Gastroesophageal sphincter (tissue), 3 donors: ENCODE results near the gene GATA3.

ENCODE experiments used
- EP300 ChIP-seq: sonication (generic); formaldehyde crosslinking; IDR thresholded peaks from one replicate; pipeline ENCODE4 v1.6.1; 2017; ENCODE audit warnings: antibody characterized with exemption, mild to moderate bottlenecking
- TF ChIP-seq, protein P1 (sequence below), 4 experiments: fragments of 200-600 bp in 2 of 4; fragments of 450-650 bp in 2 of 4; sonication (generic) in 1 of 4; IDR thresholded peaks; one replicate each; pipeline ENCODE4 v1.5.1; 2017 to 2019; ENCODE audit warnings: antibody characterized with exemption in 4 of 4, mild to moderate bottlenecking in 2 of 4, moderate library complexity in 2 of 4

DNA sequence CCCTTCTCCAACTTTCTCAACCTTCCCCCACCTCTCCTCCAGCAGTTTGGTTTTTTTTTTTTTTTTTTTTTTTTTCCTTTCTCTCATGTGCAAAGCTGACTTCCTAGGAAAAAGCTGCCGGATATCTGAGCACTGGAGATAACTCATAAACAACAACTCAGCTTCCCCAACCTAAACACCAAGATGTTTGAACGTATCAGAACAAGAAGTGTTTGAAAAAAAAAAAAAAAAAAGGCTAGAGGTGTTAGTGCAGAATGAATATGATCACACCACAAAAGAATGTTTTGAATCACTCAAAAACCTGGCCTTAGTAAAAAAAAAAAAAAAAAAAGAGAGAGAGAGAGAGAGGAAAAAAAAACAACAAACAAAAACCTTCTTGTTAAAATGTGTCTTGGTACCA lies 11.2 kb downstream of the GATA3 start:
- TF ChIP-seq EP300, result no peak
- TF ChIP-seq, protein P1, sequence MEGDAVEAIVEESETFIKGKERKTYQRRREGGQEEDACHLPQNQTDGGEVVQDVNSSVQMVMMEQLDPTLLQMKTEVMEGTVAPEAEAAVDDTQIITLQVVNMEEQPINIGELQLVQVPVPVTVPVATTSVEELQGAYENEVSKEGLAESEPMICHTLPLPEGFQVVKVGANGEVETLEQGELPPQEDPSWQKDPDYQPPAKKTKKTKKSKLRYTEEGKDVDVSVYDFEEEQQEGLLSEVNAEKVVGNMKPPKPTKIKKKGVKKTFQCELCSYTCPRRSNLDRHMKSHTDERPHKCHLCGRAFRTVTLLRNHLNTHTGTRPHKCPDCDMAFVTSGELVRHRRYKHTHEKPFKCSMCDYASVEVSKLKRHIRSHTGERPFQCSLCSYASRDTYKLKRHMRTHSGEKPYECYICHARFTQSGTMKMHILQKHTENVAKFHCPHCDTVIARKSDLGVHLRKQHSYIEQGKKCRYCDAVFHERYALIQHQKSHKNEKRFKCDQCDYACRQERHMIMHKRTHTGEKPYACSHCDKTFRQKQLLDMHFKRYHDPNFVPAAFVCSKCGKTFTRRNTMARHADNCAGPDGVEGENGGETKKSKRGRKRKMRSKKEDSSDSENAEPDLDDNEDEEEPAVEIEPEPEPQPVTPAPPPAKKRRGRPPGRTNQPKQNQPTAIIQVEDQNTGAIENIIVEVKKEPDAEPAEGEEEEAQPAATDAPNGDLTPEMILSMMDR (IDR thresholded peaks at IDR 0.05), result no peak
